ENCODE results near the gene APOLD1. TPM values are rescaled to one million over a fixed set of nuclear protein-coding genes. Genes with fewer than 3 reads are reported as not detected.
A peak's percentile ranks its signal among the peaks of the same experiment; 100 is the strongest.

APOLD1 gene
- total RNA-seq, 1 donor from 2014 or later, result 5.1 TPM

- peak overlapping the region; percentile 86 for H3K27ac Mint-ChIP-seq
Measured at GRCh38 chr12:12792421-12792820, 7.0 kb downstream of the APOLD1 start.

DNA sequence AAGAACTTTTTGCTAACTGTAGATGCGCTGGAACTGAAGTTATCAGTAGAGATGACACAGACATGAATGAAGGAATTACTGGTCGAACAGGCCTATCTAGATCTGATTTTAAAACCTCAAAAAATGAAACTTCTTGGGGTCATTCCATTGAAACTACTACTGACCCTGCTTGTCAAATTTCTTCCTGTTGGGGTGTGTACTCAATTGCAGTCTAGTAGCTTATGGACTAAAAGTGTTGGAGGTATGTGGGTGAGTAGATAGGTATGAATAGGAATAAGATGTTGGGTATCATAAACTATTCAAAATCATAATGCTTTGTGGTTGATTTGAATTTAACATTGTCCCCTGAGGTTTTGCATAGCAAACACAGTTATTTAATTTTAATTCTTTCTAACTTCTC is 9.2 kb downstream of the APOLD1 start:
- Mint-ChIP-seq H3K4me1 (peaks cover 26% of the 10 kb centered on the region), H3K27me3 (ENCODE audit: low read depth) (no peaks in the 10 kb centered on the region), H3K9me3 (no peaks in the 10 kb centered on the region), H3K36me3 (no peaks in the 10 kb centered on the region), H3K27ac (no peak overlapping the region), H3K4me3 (no peak overlapping the region)
- TF ChIP-seq, protein P1, sequence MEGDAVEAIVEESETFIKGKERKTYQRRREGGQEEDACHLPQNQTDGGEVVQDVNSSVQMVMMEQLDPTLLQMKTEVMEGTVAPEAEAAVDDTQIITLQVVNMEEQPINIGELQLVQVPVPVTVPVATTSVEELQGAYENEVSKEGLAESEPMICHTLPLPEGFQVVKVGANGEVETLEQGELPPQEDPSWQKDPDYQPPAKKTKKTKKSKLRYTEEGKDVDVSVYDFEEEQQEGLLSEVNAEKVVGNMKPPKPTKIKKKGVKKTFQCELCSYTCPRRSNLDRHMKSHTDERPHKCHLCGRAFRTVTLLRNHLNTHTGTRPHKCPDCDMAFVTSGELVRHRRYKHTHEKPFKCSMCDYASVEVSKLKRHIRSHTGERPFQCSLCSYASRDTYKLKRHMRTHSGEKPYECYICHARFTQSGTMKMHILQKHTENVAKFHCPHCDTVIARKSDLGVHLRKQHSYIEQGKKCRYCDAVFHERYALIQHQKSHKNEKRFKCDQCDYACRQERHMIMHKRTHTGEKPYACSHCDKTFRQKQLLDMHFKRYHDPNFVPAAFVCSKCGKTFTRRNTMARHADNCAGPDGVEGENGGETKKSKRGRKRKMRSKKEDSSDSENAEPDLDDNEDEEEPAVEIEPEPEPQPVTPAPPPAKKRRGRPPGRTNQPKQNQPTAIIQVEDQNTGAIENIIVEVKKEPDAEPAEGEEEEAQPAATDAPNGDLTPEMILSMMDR (IDR thresholded peaks at IDR 0.05; ENCODE audit: unreplicated experiment), result no peak
- DNase-seq (ENCODE audit: low spot score in 2 of 2, unreplicated experiment in 2 of 2), result no peak

More at GRCh38 chr12:12792421-12792820, 7.0 kb downstream of the APOLD1 start:
- no peak overlapping the region for H3K4me3 Mint-ChIP-seq
- TF ChIP-seq, protein P1 (IDR thresholded peaks at IDR 0.05; ENCODE audit: unreplicated experiment), result no peak
- no peaks in the 10 kb centered on the region for H3K27me3 Mint-ChIP-seq (ENCODE audit: low read depth)
- no peaks in the 10 kb centered on the region for H3K9me3 Mint-ChIP-seq
- no peak for DNase-seq (ENCODE audit: low spot score in 2 of 2, unreplicated experiment in 2 of 2)
- H3K4me1 Mint-ChIP-seq, result peaks cover 37% of the 10 kb centered on the region
- H3K36me3 Mint-ChIP-seq, result no peaks in the 10 kb centered on the region

DNA sequence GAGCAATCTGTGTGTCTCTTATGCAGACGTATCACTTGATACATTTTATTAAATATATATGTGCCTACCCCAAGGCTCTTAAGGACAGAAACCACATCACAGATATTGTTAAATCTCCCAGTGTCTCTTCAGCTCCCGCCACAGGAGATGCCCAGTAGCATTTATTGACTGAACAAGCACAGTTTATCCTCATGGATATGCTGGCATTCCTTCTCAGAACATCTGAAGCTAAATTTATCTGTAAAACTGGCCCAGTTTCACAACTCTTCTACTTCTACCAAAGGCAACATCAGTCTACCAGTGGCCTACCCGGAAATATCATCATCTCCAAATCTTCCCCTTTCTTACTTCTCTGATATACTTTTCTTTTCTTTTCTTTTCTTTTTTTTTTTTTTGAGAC is 10.7 kb downstream of the APOLD1 start:
- TF ChIP-seq, protein P1 (IDR thresholded peaks at IDR 0.05; ENCODE audit: unreplicated experiment), result no peak
- Mint-ChIP-seq H3K36me3 (no peaks in the 10 kb centered on the region), H3K4me3 (no peak overlapping the region), H3K27me3 (ENCODE audit: low read depth) (no peaks in the 10 kb centered on the region), H3K4me1 (peaks cover 24% of the 10 kb centered on the region), H3K27ac (peak overlapping the region; percentile 18), H3K9me3 (no peaks in the 10 kb centered on the region)
- DNase-seq (ENCODE audit: low spot score in 2 of 2, unreplicated experiment in 2 of 2), result no peak

DNA sequence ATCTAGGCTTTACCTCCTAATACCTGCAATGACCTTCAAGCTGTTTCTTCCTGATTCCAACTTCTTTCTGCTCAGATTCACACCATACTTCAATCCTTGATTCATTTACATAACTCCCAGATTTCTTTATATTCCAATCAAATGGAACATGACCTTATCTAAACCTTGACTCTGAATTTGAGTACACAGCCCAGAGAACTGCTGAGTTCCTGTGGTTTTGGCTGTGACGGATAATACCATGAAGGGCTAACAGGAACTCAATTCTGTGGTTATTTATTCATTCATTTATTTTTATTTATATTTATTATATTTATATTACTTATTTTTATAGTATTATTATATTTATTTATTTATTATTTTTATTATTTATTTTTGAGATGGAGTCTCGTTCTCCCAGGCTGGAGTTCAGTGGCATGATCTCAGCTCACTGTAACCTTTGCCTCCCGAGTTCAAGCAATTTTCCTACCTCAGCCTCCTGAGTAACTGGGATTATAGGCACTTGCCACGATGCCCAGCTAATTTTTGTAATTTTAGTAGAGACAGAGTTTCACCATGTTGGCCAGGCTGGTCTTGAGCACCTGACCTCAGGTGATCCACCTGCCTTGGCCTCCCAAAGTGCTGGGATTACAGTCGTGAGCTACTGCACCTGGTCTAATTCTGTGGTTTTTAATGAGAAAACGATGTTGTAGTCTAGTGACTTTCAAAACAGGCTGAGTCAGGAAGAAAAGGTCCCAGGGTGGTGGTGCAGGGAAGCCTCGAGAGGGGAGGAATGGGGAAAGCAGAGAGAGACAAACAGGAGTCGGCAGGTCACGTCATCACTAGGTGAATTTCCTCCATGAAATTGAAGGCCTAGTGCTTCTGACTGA is 11.7 kb downstream of the APOLD1 start:
- Mint-ChIP-seq H3K27me3 (ENCODE audit: low read depth) (no peaks in the 10 kb centered on the region), H3K9me3 (no peaks in the 10 kb centered on the region), H3K36me3 (no peaks in the 10 kb centered on the region), H3K4me1 (peaks cover 15% of the 10 kb centered on the region), H3K4me3 (no peak overlapping the region), H3K27ac (no peak overlapping the region)
- TF ChIP-seq, protein P1 (IDR thresholded peaks at IDR 0.05; ENCODE audit: unreplicated experiment), result no peak
- no peak for DNase-seq (ENCODE audit: low spot score in 2 of 2, unreplicated experiment in 2 of 2)

- Mint-ChIP-seq H3K27ac (no peak overlapping the region), H3K27me3 (ENCODE audit: low read depth) (no peaks in the 10 kb centered on the region), H3K4me1 (peaks cover 11% of the 10 kb centered on the region)
Measured at GRCh38 chr12:12797794-12798152, 12.3 kb downstream of the APOLD1 start.

More at GRCh38 chr12:12797794-12798152, 12.3 kb downstream of the APOLD1 start:
- no peak overlapping the region for H3K4me3 Mint-ChIP-seq
- no peak for DNase-seq (ENCODE audit: low spot score in 2 of 2, unreplicated experiment in 2 of 2)
- no peaks in the 10 kb centered on the region for H3K9me3 Mint-ChIP-seq
- no peaks in the 10 kb centered on the region for H3K36me3 Mint-ChIP-seq
- TF ChIP-seq, protein P1 (IDR thresholded peaks at IDR 0.05; ENCODE audit: unreplicated experiment), result no peak
